Neural progenitor cell (in vitro differentiated cells): Measurements from ENCODE around the gene SEC14L1. TPM values are rescaled to one million over a fixed set of nuclear protein-coding genes. Genes with fewer than 3 reads are reported as not detected.

ENCODE experiments used
- DNase-seq: peaks from one replicate; pipeline ENCODE4 v3.0.0-alpha.2; 2016; ENCODE audit warnings: low spot score
- H2AFZ ChIP-seq: fragments of 200-600 bp; sonication (generic); replicated peaks from 2 replicates; pipeline ENCODE4 v1.6.1; 2016; ENCODE audit warnings: antibody characterized with exemption
- H3F3A ChIP-seq: fragments of 200-600 bp; sonication (generic); 2 replicates; pipeline ENCODE4 v1.6.1; 2016; ENCODE audit warnings: antibody characterized with exemption, low read depth
- H3K27ac ChIP-seq: fragments of 200-600 bp; sonication (generic); 2 replicates; pipeline ENCODE4 v1.5.1; 2016; ENCODE audit warnings: mild to moderate bottlenecking
- H3K27me3 ChIP-seq: fragments of 200-600 bp; sonication (generic); 2 replicates; pipeline ENCODE4 v1.6.1; 2016; ENCODE audit warnings: mild to moderate bottlenecking, moderate library complexity
- H3K36me3 ChIP-seq: fragments of 200-600 bp; sonication (generic); 2 replicates; pipeline ENCODE4 v1.5.1; 2016
- H3K4me1 ChIP-seq: fragments of 200-600 bp; sonication (generic); 2 replicates; pipeline ENCODE4 v1.6.1; 2016; ENCODE audit warnings: mixed run types
- H3K4me2 ChIP-seq: fragments of 200-600 bp; sonication (generic); 2 replicates; pipeline ENCODE4 v1.6.1; 2016
- H3K4me3 ChIP-seq: fragments of 200-600 bp; sonication (generic); 2 replicates; pipeline ENCODE4 v1.5.1; 2016
- H3K79me2 ChIP-seq: fragments of 200-600 bp; sonication (generic); 2 replicates; pipeline ENCODE4 v1.6.1; 2016; ENCODE audit warnings: low read depth
- H3K9ac ChIP-seq: fragments of 200-600 bp; sonication (generic); 2 replicates; pipeline ENCODE4 v1.6.1; 2016
- H3K9me3 ChIP-seq: fragments of 200-600 bp; sonication (generic); 2 replicates; pipeline ENCODE4 v1.5.1; 2016; ENCODE audit warnings: low read depth
- H4K20me1 ChIP-seq: fragments of 200-600 bp; sonication (generic); 2 replicates; pipeline ENCODE4 v1.6.1; 2016; ENCODE audit warnings: low read depth
- H3K27ac Mint-ChIP-seq: 3 replicates; pipeline ENCODE4 v1.8.0; 2021; ENCODE audit warnings: mixed read lengths
- H3K27me3 Mint-ChIP-seq: 2 replicates; pipeline ENCODE4 v1.8.0; 2022; ENCODE audit warnings: low read depth, mild to moderate bottlenecking, inconsistent platforms, moderate library complexity, mixed read lengths; ENCODE audit not compliant: insufficient read depth
- H3K36me3 Mint-ChIP-seq: 3 replicates; pipeline ENCODE4 v1.8.0; 2021; ENCODE audit warnings: mixed read lengths
- H3K4me1 Mint-ChIP-seq: 3 replicates; pipeline ENCODE4 v1.8.0; 2021; ENCODE audit warnings: mixed read lengths
- H3K4me3 Mint-ChIP-seq: 3 replicates; pipeline ENCODE4 v1.8.0; 2021; ENCODE audit warnings: mild to moderate bottlenecking, moderate library complexity, mixed read lengths
- H3K9me3 Mint-ChIP-seq: 3 replicates; pipeline ENCODE4 v1.8.0; 2020; ENCODE audit warnings: mixed read lengths
- CTCF ChIP-seq: fragments of 200-600 bp; sonication (generic); IDR thresholded peaks from 2 replicates; pipeline ENCODE4 v1.5.1; 2017; ENCODE audit warnings: antibody characterized with exemption, mild to moderate bottlenecking
- EZH2 ChIP-seq: fragments of 200-600 bp; sonication (generic); IDR thresholded peaks from 2 replicates; pipeline ENCODE4 v1.6.1; 2017; ENCODE audit warnings: antibody characterized with exemption, mild to moderate bottlenecking, moderate library complexity
- EZH2phosphoT487 ChIP-seq: fragments of 200-600 bp; sonication (generic); IDR thresholded peaks from 2 replicates; pipeline ENCODE4 v1.6.1; 2017; ENCODE audit warnings: antibody characterized with exemption
- total RNA-seq: library from RNA; depleted of rRNA; stranded (reverse); fragments of >200 nt; gene quantifications from 2 replicates; pipeline ENCODE4 v1.2.3, GENCODE V29; 2015; ENCODE audit warnings: low replicate concordance

Gene SEC14L1
- total RNA-seq, 1 donor from 2014 or later = 75.0 TPM

GRCh38 chr17:77196251-77196650, 55.5 kb downstream of the SEC14L1 start:
- Mint-ChIP-seq H3K4me3 (no peak overlapping the region), H3K36me3 (peaks cover 57% of the 10 kb centered on the region), H3K4me1 (peaks cover under 1% of the 10 kb centered on the region), H3K9me3 (no peaks in the 10 kb centered on the region), H3K27ac (no peak overlapping the region), H3K27me3 (peaks cover 4% of the 10 kb centered on the region)
- no peaks in the 10 kb centered on the region for H4K20me1 ChIP-seq
- no peak for DNase-seq
- H3K4me3 ChIP-seq = no peak overlapping the region
- H3K4me2 ChIP-seq = no peak overlapping the region
- no peak overlapping the region for H3K9ac ChIP-seq
- H3K27ac ChIP-seq = no peak overlapping the region
- H2AFZ ChIP-seq = no peak overlapping the region
- H3K36me3 ChIP-seq = no peaks in the 10 kb centered on the region
- TF ChIP-seq EZH2phosphoT487 (no peak), EZH2 (no peak), CTCF (no peak)
- H3K27me3 ChIP-seq = no peaks in the 10 kb centered on the region
- no peaks in the 10 kb centered on the region for H3F3A ChIP-seq
- H3K9me3 ChIP-seq = no peaks in the 10 kb centered on the region
- H3K79me2 ChIP-seq = no peaks in the 10 kb centered on the region
- H3K4me1 ChIP-seq = no peaks in the 10 kb centered on the region

- H3F3A ChIP-seq = no peaks in the 10 kb centered on the region
- Mint-ChIP-seq H3K36me3 (peaks cover 58% of the 10 kb centered on the region), H3K4me1 (no peaks in the 10 kb centered on the region), H3K27me3 (peaks cover 4% of the 10 kb centered on the region), H3K27ac (no peak overlapping the region), H3K9me3 (no peaks in the 10 kb centered on the region), H3K4me3 (no peak overlapping the region)
- TF ChIP-seq EZH2phosphoT487 (no peak), EZH2 (no peak), CTCF (no peak)
- no peak overlapping the region for H3K27ac ChIP-seq
- H3K9me3 ChIP-seq = no peaks in the 10 kb centered on the region
- no peaks in the 10 kb centered on the region for H3K27me3 ChIP-seq
- DNase-seq = no peak
- H3K4me1 ChIP-seq = no peaks in the 10 kb centered on the region
- H4K20me1 ChIP-seq = no peaks in the 10 kb centered on the region
- H2AFZ ChIP-seq = no peak overlapping the region
- no peak overlapping the region for H3K9ac ChIP-seq
- no peak overlapping the region for H3K4me2 ChIP-seq
- H3K4me3 ChIP-seq = no peak overlapping the region
- H3K36me3 ChIP-seq = no peaks in the 10 kb centered on the region
- no peaks in the 10 kb centered on the region for H3K79me2 ChIP-seq
Observed at GRCh38 chr17:77197115-77197514, 56.3 kb downstream of the SEC14L1 start.

GRCh38 chr17:77200711-77201110, 59.9 kb downstream of the SEC14L1 start:
- Mint-ChIP-seq H3K9me3 (no peaks in the 10 kb centered on the region), H3K27ac (no peak overlapping the region), H3K4me3 (no peak overlapping the region), H3K4me1 (no peaks in the 10 kb centered on the region), H3K27me3 (peaks cover 2% of the 10 kb centered on the region), H3K36me3 (peaks cover 58% of the 10 kb centered on the region)
- no peaks in the 10 kb centered on the region for H3K36me3 ChIP-seq
- TF ChIP-seq EZH2 (no peak), EZH2phosphoT487 (no peak), CTCF (no peak)
- no peaks in the 10 kb centered on the region for H3K9me3 ChIP-seq
- no peak overlapping the region for H2AFZ ChIP-seq
- no peaks in the 10 kb centered on the region for H4K20me1 ChIP-seq
- no peaks in the 10 kb centered on the region for H3F3A ChIP-seq
- no peak overlapping the region for H3K4me3 ChIP-seq
- no peak overlapping the region for H3K9ac ChIP-seq
- no peaks in the 10 kb centered on the region for H3K79me2 ChIP-seq
- DNase-seq = no peak
- no peaks in the 10 kb centered on the region for H3K4me1 ChIP-seq
- no peak overlapping the region for H3K27ac ChIP-seq
- no peak overlapping the region for H3K4me2 ChIP-seq
- no peaks in the 10 kb centered on the region for H3K27me3 ChIP-seq
